ENCODE data around the gene LPO. TPM values are rescaled to one million over a fixed set of nuclear protein-coding genes. Genes with fewer than 3 reads are reported as not detected.

Gene LPO
- total RNA-seq, 1 experiment from 2014 or later: not detected

GRCh38 chr17:58302171-58302918, 64.0 kb downstream of the LPO start:
- Histone ChIP-seq H3K4me3 (no peak overlapping the region), H3K27me3 (replicated peaks) (peaks cover 53% of the 10 kb centered on the region), H3K36me3 (no peaks in the 10 kb centered on the region), H3K27ac (no peak overlapping the region), H3K4me1 (replicated peaks) (no peaks in the 10 kb centered on the region), H3K9me3 (replicated peaks) (no peaks in the 10 kb centered on the region; the same call in 1 of the 2 replicates)
- DNase-seq (ENCODE audit: low read depth in 1 of 2, low spot score in 2 of 2): peak in 1 of 2 experiments; percentile 35

GRCh38 chr17:58302919-58303585, 64.7 kb downstream of the LPO start:
- Histone ChIP-seq H3K27me3 (replicated peaks) (peaks cover 57% of the 10 kb centered on the region), H3K4me1 (replicated peaks) (no peaks in the 10 kb centered on the region), H3K4me3 (no peak overlapping the region), H3K36me3 (no peaks in the 10 kb centered on the region), H3K9me3 (replicated peaks) (no peaks in the 10 kb centered on the region; the same call in 1 of the 2 replicates), H3K27ac (no peak overlapping the region)
- peak in 1 of 2 experiments; percentile 37 for DNase-seq (ENCODE audit: low read depth in 1 of 2, low spot score in 2 of 2)

- Histone ChIP-seq H3K4me1 (replicated peaks) (no peaks in the 10 kb centered on the region), H3K9me3 (replicated peaks) (no peaks in the 10 kb centered on the region; the same call in 1 of the 2 replicates), H3K27me3 (replicated peaks) (peaks cover 59% of the 10 kb centered on the region), H3K36me3 (no peaks in the 10 kb centered on the region), H3K27ac (no peak overlapping the region), H3K4me3 (no peak overlapping the region)
- peak; percentile 34 to 67 for DNase-seq (ENCODE audit: low read depth in 1 of 2, low spot score in 2 of 2)
These were observed 65.8 kb downstream of the LPO start for GRCh38 chr17:58303971-58304749.

- H3K36me3 ChIP-seq: no peaks in the 10 kb centered on the region
- H3K4me1 ChIP-seq (replicated peaks): no peaks in the 10 kb centered on the region
- DNase-seq (ENCODE audit: low read depth in 1 of 2, low spot score in 2 of 2): peak in 1 of 2 experiments; percentile 42
- no peaks in the 10 kb centered on the region; the same call in 1 of the 2 replicates for H3K9me3 ChIP-seq (replicated peaks)
- no peak overlapping the region for H3K4me3 ChIP-seq
- H3K27me3 ChIP-seq (replicated peaks): peaks cover 63% of the 10 kb centered on the region
- no peak overlapping the region for H3K27ac ChIP-seq
These were observed 66.5 kb downstream of the LPO start for GRCh38 chr17:58304750-58305486.

GRCh38 chr17:58305626-58306025, 67.2 kb downstream of the LPO start:
- peak in 1 of 2 experiments; percentile 39 for DNase-seq (ENCODE audit: low read depth in 1 of 2, low spot score in 2 of 2)
- no peak overlapping the region for H3K4me3 ChIP-seq
- H3K36me3 ChIP-seq: no peaks in the 10 kb centered on the region
- no peaks in the 10 kb centered on the region for H3K4me1 ChIP-seq (replicated peaks)
- H3K27me3 ChIP-seq (replicated peaks): peaks cover 64% of the 10 kb centered on the region
- H3K27ac ChIP-seq: no peak overlapping the region
- no peaks in the 10 kb centered on the region; the same call in 1 of the 2 replicates for H3K9me3 ChIP-seq (replicated peaks)

GRCh38 chr17:58306131-58306951, 68.0 kb downstream of the LPO start:
- Histone ChIP-seq H3K4me3 (no peak overlapping the region), H3K27ac (no peak overlapping the region), H3K9me3 (replicated peaks) (no peaks in the 10 kb centered on the region; the same call in 1 of the 2 replicates), H3K27me3 (replicated peaks) (peaks cover 64% of the 10 kb centered on the region), H3K36me3 (no peaks in the 10 kb centered on the region), H3K4me1 (replicated peaks) (no peaks in the 10 kb centered on the region)
- DNase-seq (ENCODE audit: low read depth in 1 of 2, low spot score in 2 of 2): peak in 1 of 2 experiments; percentile 44

GRCh38 chr17:58307468-58308172, 69.2 kb downstream of the LPO start:
- H3K9me3 ChIP-seq (replicated peaks): no peaks in the 10 kb centered on the region; the same call in 1 of the 2 replicates
- H3K27me3 ChIP-seq (replicated peaks): peaks cover 75% of the 10 kb centered on the region
- no peak overlapping the region for H3K27ac ChIP-seq
- DNase-seq (ENCODE audit: low read depth in 1 of 2, low spot score in 2 of 2): peak in 1 of 2 experiments; percentile 40
- no peaks in the 10 kb centered on the region for H3K36me3 ChIP-seq
- H3K4me3 ChIP-seq: no peak overlapping the region
- no peaks in the 10 kb centered on the region for H3K4me1 ChIP-seq (replicated peaks)

- H3K4me3 ChIP-seq: no peak overlapping the region
- H3K9me3 ChIP-seq (replicated peaks): no peaks in the 10 kb centered on the region; the same call in 1 of the 2 replicates
These were observed 70.0 kb downstream of the LPO start for GRCh38 chr17:58308173-58308984.

GRCh38 chr17:58308985-58309917, 70.9 kb downstream of the LPO start:
- DNase-seq (ENCODE audit: low read depth in 1 of 2, low spot score in 2 of 2): no peak
- Histone ChIP-seq H3K4me1 (replicated peaks) (no peaks in the 10 kb centered on the region), H3K36me3 (no peaks in the 10 kb centered on the region), H3K9me3 (replicated peaks) (no peaks in the 10 kb centered on the region; the same call in 1 of the 2 replicates), H3K27ac (no peak overlapping the region), H3K4me3 (no peak overlapping the region), H3K27me3 (replicated peaks) (peaks cover 73% of the 10 kb centered on the region)

More at GRCh38 chr17:58308173-58308984, 70.0 kb downstream of the LPO start:
- peak in 1 of 2 experiments; percentile 54 for DNase-seq (ENCODE audit: low read depth in 1 of 2, low spot score in 2 of 2)
- Histone ChIP-seq H3K27ac (no peak overlapping the region), H3K4me1 (replicated peaks) (no peaks in the 10 kb centered on the region), H3K27me3 (replicated peaks) (peaks cover 79% of the 10 kb centered on the region), H3K36me3 (no peaks in the 10 kb centered on the region)

GRCh38 chr17:58309918-58310259, 71.5 kb downstream of the LPO start:
- Histone ChIP-seq H3K4me3 (no peak overlapping the region), H3K27me3 (replicated peaks) (peaks cover 72% of the 10 kb centered on the region), H3K9me3 (replicated peaks) (no peaks in the 10 kb centered on the region; the same call in 1 of the 2 replicates), H3K27ac (no peak overlapping the region), H3K36me3 (no peaks in the 10 kb centered on the region), H3K4me1 (replicated peaks) (no peaks in the 10 kb centered on the region)
- DNase-seq (ENCODE audit: low read depth in 1 of 2, low spot score in 2 of 2): no peak

All from SJSA1 (cell line).